HEK293 (cell line): Measurements from ENCODE around the gene CALCOCO1.

Experiments used
- IKZF3 ChIP-seq: fragments of 450-650 bp; IDR thresholded peaks from 2 replicates; pipeline ENCODE4 v1.5.0; 2018; ENCODE audit warnings: missing biosample characterization, mild to moderate bottlenecking, missing genetic modification characterization, moderate library complexity
- MEIS1 ChIP-seq: sonication (generic); formaldehyde crosslinking; IDR thresholded peaks from 2 replicates; pipeline ENCODE4 v1.8.1; 2022; ENCODE audit warnings: missing genetic modification reagents, mild to moderate bottlenecking, borderline replicate concordance
- MZF1 ChIP-seq: fragments of 450-650 bp; formaldehyde crosslinking; IDR thresholded peaks from 2 replicates; pipeline ENCODE4 v1.5.1; 2017; ENCODE audit warnings: missing biosample characterization, missing genetic modification characterization, borderline replicate concordance
- PATZ1 ChIP-seq: fragments of 450-650 bp; formaldehyde crosslinking; IDR thresholded peaks from 2 replicates; pipeline ENCODE4 v1.5.1; 2016; ENCODE audit warnings: missing biosample characterization, missing genetic modification characterization
- ZBTB20 ChIP-seq: fragments of 450-650 bp; formaldehyde crosslinking; IDR thresholded peaks from 2 replicates; pipeline ENCODE4 v1.5.1; 2016; ENCODE audit warnings: missing biosample characterization, missing genetic modification characterization
- ZBTB21 ChIP-seq: fragments of 450-650 bp; formaldehyde crosslinking; IDR thresholded peaks from 2 replicates; pipeline ENCODE4 v1.5.1; 2017; ENCODE audit warnings: missing biosample characterization, missing genetic modification characterization
- ZEB2 ChIP-seq: fragments of 450-650 bp; formaldehyde crosslinking; IDR thresholded peaks from 2 replicates; pipeline ENCODE4 v1.5.1; 2016; ENCODE audit warnings: missing biosample characterization, missing genetic modification characterization
- ZFP41 ChIP-seq: fragments of 450-650 bp; formaldehyde crosslinking; IDR thresholded peaks from 2 replicates; pipeline ENCODE4 v1.5.1; 2016; ENCODE audit warnings: missing biosample characterization, missing genetic modification characterization, borderline replicate concordance
- ZFP69B ChIP-seq: fragments of 450-650 bp; formaldehyde crosslinking; IDR thresholded peaks from 2 replicates; pipeline ENCODE4 v1.5.1; 2016; ENCODE audit warnings: missing biosample characterization, missing genetic modification characterization
- ZNF214 ChIP-seq: fragments of 450-650 bp; formaldehyde crosslinking; IDR thresholded peaks from 2 replicates; pipeline ENCODE4 v1.5.1; 2017; ENCODE audit warnings: missing biosample characterization, mild to moderate bottlenecking, missing genetic modification characterization, borderline replicate concordance
- ZNF37A ChIP-seq: fragments of 450-650 bp; IDR thresholded peaks from 2 replicates; pipeline ENCODE4 v1.5.1; 2018; ENCODE audit warnings: missing biosample characterization, missing genetic modification characterization
- ZNF433 ChIP-seq: fragments of 450-650 bp; formaldehyde crosslinking; IDR thresholded peaks from 2 replicates; pipeline ENCODE4 v1.5.1; 2016; ENCODE audit warnings: missing biosample characterization, missing genetic modification characterization, low read depth
- ZNF514 ChIP-seq: fragments of 450-650 bp; formaldehyde crosslinking; IDR thresholded peaks from 2 replicates; pipeline ENCODE4 v1.5.1; 2016; ENCODE audit warnings: missing biosample characterization, missing genetic modification characterization
- ZNF530 ChIP-seq: fragments of 450-650 bp; formaldehyde crosslinking; IDR thresholded peaks from 2 replicates; pipeline ENCODE4 v1.5.1; 2016; ENCODE audit warnings: low read depth, missing biosample characterization, missing genetic modification characterization
- ZNF610 ChIP-seq: fragments of 450-650 bp; formaldehyde crosslinking; IDR thresholded peaks from 2 replicates; pipeline ENCODE4 v1.5.1; 2016; ENCODE audit warnings: missing biosample characterization, missing genetic modification characterization, borderline replicate concordance
- ZNF624 ChIP-seq: fragments of 450-650 bp; formaldehyde crosslinking; IDR thresholded peaks from 2 replicates; pipeline ENCODE4 v1.5.1; 2017; ENCODE audit warnings: missing biosample characterization, missing genetic modification characterization
- ZNF629 ChIP-seq: fragments of 450-650 bp; formaldehyde crosslinking; IDR thresholded peaks from 2 replicates; pipeline ENCODE4 v1.5.1; 2017; ENCODE audit warnings: missing biosample characterization, missing genetic modification characterization
- ZNF776 ChIP-seq: fragments of 450-650 bp; formaldehyde crosslinking; IDR thresholded peaks from 2 replicates; pipeline ENCODE4 v1.5.0; 2017; ENCODE audit warnings: missing biosample characterization, missing genetic modification characterization, borderline replicate concordance
- ZNF837 ChIP-seq: fragments of 450-650 bp; formaldehyde crosslinking; IDR thresholded peaks from 2 replicates; pipeline ENCODE4 v1.5.1; 2016; ENCODE audit warnings: missing biosample characterization, missing genetic modification characterization
- ZNF843 ChIP-seq: fragments of 450-650 bp; formaldehyde crosslinking; IDR thresholded peaks from 2 replicates; pipeline ENCODE4 v1.5.1; 2016; ENCODE audit warnings: missing biosample characterization, missing genetic modification characterization
- ZSCAN23 ChIP-seq: fragments of 450-650 bp; formaldehyde crosslinking; IDR thresholded peaks from 2 replicates; pipeline ENCODE4 v1.5.1; 2016; ENCODE audit warnings: missing biosample characterization, missing genetic modification characterization
- ZSCAN30 ChIP-seq: fragments of 450-650 bp; IDR thresholded peaks from 2 replicates; pipeline ENCODE4 v1.5.1; 2018; ENCODE audit warnings: missing biosample characterization, mild to moderate bottlenecking, missing genetic modification characterization, moderate library complexity
- ZSCAN4 ChIP-seq: fragments of 450-650 bp; formaldehyde crosslinking; IDR thresholded peaks from 2 replicates; pipeline ENCODE4 v1.5.1; 2017; ENCODE audit warnings: missing biosample characterization, missing genetic modification characterization
- TF ChIP-seq, protein P1 (sequence below): fragments of 450-650 bp; IDR thresholded peaks from 2 replicates; pipeline ENCODE4 v1.5.1; 2018; ENCODE audit warnings: missing biosample characterization, mild to moderate bottlenecking, missing genetic modification characterization
- TF ChIP-seq, protein P2 (sequence below): fragments of 450-650 bp; formaldehyde crosslinking; IDR thresholded peaks from 2 replicates; pipeline ENCODE4 v1.5.1; 2016; ENCODE audit warnings: missing biosample characterization, missing genetic modification characterization
- TF ChIP-seq, protein P3 (sequence below): fragments of 450-650 bp; formaldehyde crosslinking; IDR thresholded peaks from 2 replicates; pipeline ENCODE4 v1.5.1; 2016; ENCODE audit warnings: missing biosample characterization, missing genetic modification characterization
- TF ChIP-seq, protein P4 (sequence below): fragments of 450-650 bp; formaldehyde crosslinking; IDR thresholded peaks from 2 replicates; pipeline ENCODE4 v1.5.1; 2017; ENCODE audit warnings: missing biosample characterization, missing genetic modification characterization

The CALCOCO1 gene

DNA sequence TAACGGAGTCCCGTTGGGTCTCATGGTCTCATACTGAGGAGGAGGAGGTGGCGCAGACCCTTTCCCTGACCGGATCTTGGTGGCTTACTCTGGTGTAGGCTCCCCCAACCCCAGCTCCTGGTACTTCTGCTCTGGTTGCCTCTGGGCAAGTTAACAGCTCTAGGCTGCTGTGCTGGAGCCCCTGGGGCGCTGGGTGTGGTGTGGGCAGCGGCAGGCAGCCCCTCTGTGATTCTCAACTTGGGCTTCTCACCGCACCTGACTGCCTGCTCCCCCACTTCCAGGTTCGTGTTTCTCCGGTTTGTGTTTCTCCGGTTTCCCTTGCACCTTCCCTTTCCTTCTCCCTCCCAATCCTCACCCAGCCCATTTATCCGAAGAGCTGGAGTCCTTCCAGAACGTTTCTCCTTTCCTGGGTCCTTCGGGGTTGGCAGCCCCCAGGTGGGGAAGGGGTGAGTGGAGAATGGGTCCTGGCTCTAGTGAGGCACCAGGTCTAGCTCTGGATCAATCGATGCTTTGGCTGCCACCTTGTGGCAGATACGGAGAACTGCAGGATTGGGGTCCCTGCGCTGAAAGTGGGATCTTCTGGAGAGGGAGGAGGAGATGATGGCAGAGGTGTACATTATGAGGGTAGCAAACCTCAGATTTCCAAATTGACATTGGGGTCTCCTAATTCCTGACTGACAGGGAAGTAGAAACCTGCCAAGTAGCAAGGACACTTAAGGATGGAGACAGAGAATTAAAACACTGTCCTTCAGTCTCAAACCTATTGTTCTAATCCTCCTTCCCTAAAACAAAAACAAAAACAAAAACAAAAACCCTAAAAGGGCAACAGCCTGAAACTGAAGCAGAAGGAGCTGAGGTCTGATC is 16.2 kb upstream of the CALCOCO1 start (continued):
- TF ChIP-seq ZNF629 (tag by site-specific recombination) (no peak), ZNF514 (no peak), ZNF624 (tag by site-specific recombination) (no peak), ZFP69B (tag by site-specific recombination) (no peak), ZNF843 (tag by site-specific recombination) (no peak), ZEB2 (tag by site-specific recombination) (peak; percentile 28; the same call in 1 of the 2 replicates), ZNF610 (tag by site-specific recombination) (no peak), IKZF3 (tag by site-specific recombination) (peak; percentile 40; the same call in 1 of the 2 replicates), ZNF530 (tag by site-specific recombination) (no peak), ZNF37A (tag by site-specific recombination) (no peak), MZF1 (tag by site-specific recombination) (no peak), ZNF214 (tag by site-specific recombination) (no peak), ZSCAN4 (tag by site-specific recombination) (no peak), ZFP41 (tag by site-specific recombination) (no peak), ZNF776 (no peak), ZBTB20 (tag by site-specific recombination) (no peak), ZSCAN23 (tag by site-specific recombination) (no peak), MEIS1 (CRISPR knock-in tag) (no peak), ZBTB21 (tag by site-specific recombination) (no peak), ZNF433 (no peak), PATZ1 (tag by site-specific recombination) (peak; percentile 53; the same call in 1 of the 2 replicates), ZSCAN30 (tag by site-specific recombination) (no peak), ZNF837 (no peak)
- TF ChIP-seq, protein P1, sequence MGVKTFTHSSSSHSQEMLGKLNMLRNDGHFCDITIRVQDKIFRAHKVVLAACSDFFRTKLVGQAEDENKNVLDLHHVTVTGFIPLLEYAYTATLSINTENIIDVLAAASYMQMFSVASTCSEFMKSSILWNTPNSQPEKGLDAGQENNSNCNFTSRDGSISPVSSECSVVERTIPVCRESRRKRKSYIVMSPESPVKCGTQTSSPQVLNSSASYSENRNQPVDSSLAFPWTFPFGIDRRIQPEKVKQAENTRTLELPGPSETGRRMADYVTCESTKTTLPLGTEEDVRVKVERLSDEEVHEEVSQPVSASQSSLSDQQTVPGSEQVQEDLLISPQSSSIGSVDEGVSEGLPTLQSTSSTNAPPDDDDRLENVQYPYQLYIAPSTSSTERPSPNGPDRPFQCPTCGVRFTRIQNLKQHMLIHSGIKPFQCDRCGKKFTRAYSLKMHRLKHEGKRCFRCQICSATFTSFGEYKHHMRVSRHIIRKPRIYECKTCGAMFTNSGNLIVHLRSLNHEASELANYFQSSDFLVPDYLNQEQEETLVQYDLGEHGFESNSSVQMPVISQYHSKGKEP (tag by site-specific recombination) = no peak
- TF ChIP-seq, protein P2, sequence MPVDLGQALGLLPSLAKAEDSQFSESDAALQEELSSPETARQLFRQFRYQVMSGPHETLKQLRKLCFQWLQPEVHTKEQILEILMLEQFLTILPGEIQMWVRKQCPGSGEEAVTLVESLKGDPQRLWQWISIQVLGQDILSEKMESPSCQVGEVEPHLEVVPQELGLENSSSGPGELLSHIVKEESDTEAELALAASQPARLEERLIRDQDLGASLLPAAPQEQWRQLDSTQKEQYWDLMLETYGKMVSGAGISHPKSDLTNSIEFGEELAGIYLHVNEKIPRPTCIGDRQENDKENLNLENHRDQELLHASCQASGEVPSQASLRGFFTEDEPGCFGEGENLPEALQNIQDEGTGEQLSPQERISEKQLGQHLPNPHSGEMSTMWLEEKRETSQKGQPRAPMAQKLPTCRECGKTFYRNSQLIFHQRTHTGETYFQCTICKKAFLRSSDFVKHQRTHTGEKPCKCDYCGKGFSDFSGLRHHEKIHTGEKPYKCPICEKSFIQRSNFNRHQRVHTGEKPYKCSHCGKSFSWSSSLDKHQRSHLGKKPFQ (tag by site-specific recombination) = no peak
- TF ChIP-seq, protein P3, sequence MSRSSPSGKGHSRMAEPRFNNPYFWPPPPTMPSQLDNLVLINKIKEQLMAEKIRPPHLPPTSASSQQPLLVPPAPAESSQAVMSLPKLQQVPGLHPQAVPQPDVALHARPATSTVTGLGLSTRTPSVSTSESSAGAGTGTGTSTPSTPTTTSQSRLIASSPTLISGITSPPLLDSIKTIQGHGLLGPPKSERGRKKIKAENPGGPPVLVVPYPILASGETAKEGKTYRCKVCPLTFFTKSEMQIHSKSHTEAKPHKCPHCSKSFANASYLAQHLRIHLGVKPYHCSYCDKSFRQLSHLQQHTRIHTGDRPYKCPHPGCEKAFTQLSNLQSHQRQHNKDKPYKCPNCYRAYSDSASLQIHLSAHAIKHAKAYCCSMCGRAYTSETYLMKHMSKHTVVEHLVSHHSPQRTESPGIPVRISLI (tag by site-specific recombination) = no peak
- TF ChIP-seq, protein P4, sequence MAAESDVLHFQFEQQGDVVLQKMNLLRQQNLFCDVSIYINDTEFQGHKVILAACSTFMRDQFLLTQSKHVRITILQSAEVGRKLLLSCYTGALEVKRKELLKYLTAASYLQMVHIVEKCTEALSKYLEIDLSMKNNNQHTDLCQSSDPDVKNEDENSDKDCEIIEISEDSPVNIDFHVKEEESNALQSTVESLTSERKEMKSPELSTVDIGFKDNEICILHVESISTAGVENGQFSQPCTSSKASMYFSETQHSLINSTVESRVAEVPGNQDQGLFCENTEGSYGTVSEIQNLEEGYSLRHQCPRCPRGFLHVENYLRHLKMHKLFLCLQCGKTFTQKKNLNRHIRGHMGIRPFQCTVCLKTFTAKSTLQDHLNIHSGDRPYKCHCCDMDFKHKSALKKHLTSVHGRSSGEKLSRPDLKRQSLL (tag by site-specific recombination) = no peak
